Breast epithelium (tissue), 3 donors: Measurements from ENCODE around the gene PLD1.

Source experiments
- POLR2A ChIP-seq: fragments of 450-650 bp; IDR thresholded peaks from one replicate; pipeline ENCODE4 v1.6.1; 2016; ENCODE audit warnings: antibody characterized with exemption, mild to moderate bottlenecking, moderate library complexity
- POLR2AphosphoS5 ChIP-seq, 3 donors: sonication (generic); formaldehyde crosslinking; IDR thresholded peaks; one replicate each; pipeline ENCODE4 v1.6.1; 2017; ENCODE audit warnings: antibody characterized with exemption in 3 of 3
- TF ChIP-seq, protein P1 (sequence below), 3 donors: fragments of 450-650 bp; IDR thresholded peaks; one replicate each; pipeline ENCODE4 v1.5.1; 2016 to 2017; ENCODE audit warnings: antibody characterized with exemption in 3 of 3, mild to moderate bottlenecking in 3 of 3, moderate library complexity in 3 of 3

- TF ChIP-seq, protein P1, sequence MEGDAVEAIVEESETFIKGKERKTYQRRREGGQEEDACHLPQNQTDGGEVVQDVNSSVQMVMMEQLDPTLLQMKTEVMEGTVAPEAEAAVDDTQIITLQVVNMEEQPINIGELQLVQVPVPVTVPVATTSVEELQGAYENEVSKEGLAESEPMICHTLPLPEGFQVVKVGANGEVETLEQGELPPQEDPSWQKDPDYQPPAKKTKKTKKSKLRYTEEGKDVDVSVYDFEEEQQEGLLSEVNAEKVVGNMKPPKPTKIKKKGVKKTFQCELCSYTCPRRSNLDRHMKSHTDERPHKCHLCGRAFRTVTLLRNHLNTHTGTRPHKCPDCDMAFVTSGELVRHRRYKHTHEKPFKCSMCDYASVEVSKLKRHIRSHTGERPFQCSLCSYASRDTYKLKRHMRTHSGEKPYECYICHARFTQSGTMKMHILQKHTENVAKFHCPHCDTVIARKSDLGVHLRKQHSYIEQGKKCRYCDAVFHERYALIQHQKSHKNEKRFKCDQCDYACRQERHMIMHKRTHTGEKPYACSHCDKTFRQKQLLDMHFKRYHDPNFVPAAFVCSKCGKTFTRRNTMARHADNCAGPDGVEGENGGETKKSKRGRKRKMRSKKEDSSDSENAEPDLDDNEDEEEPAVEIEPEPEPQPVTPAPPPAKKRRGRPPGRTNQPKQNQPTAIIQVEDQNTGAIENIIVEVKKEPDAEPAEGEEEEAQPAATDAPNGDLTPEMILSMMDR (IDR thresholded peaks at IDR 0.05): no peak
- TF ChIP-seq POLR2AphosphoS5 (IDR thresholded peaks at IDR 0.05) (no peak), POLR2A (no peak)
Observed at GRCh38 chr3:171661484-171661883, 148.8 kb downstream of the PLD1 start.
